GM19043 (cell line): Measurements from ENCODE around the gene CYSLTR2.

Experiments used
- ATAC-seq: cut with Tn5 transposase; IDR thresholded peaks from one replicate; pipeline ENCODE4 v1.9.1; 2021; ENCODE audit warnings: low read depth; ENCODE audit not compliant: unreplicated experiment

Gene CYSLTR2

GRCh38 chr13:48733739-48734335 is 80.1 kb downstream of the CYSLTR2 start:
- ATAC-seq: no peak

- ATAC-seq: no peak
These were observed 81.8 kb downstream of the CYSLTR2 start for GRCh38 chr13:48735571-48735970.

- ATAC-seq: no peak
These were observed 84.0 kb downstream of the CYSLTR2 start for GRCh38 chr13:48737689-48738088.

GRCh38 chr13:48738311-48738710 is 84.6 kb downstream of the CYSLTR2 start:
- ATAC-seq: no peak

GRCh38 chr13:48739386-48739964 is 85.7 kb downstream of the CYSLTR2 start:
- no peak for ATAC-seq

GRCh38 chr13:48741377-48741776 is 87.6 kb downstream of the CYSLTR2 start:
- no peak for ATAC-seq

- ATAC-seq: no peak
These were observed 93.1 kb downstream of the CYSLTR2 start for GRCh38 chr13:48746821-48747220.

GRCh38 chr13:48748681-48749080 is 95.0 kb downstream of the CYSLTR2 start:
- no peak for ATAC-seq

GRCh38 chr13:48749144-48749543 is 95.4 kb downstream of the CYSLTR2 start:
- ATAC-seq: no peak

- peak; percentile 93 for ATAC-seq
These were observed 96.2 kb downstream of the CYSLTR2 start for GRCh38 chr13:48749699-48750473.

- no peak for ATAC-seq
These were observed 97.1 kb downstream of the CYSLTR2 start for GRCh38 chr13:48750588-48751383.

- no peak for ATAC-seq
These were observed 106.9 kb downstream of the CYSLTR2 start for GRCh38 chr13:48760626-48761025.
